Neuronal stem cell (in vitro differentiated cells): Measurements from ENCODE around the gene MYO1E. TPM values are rescaled to one million over a fixed set of nuclear protein-coding genes. Genes with fewer than 3 reads are reported as not detected.

ENCODE experiments used
- DNase-seq: peaks from one replicate; pipeline ENCODE4 v3.0.0-alpha.2; 2013; ENCODE audit warnings: low spot score
- H2AFZ ChIP-seq: one replicate; pipeline ENCODE4 v1.6.1; 2013; ENCODE audit warnings: mild to moderate bottlenecking, low read length, inconsistent platforms
- H2AK5ac ChIP-seq: 2 replicates; pipeline ENCODE4 v1.6.1; 2013; ENCODE audit warnings: low read depth, mild to moderate bottlenecking, inconsistent platforms, low read length, moderate library complexity, mixed read lengths
- H2BK120ac ChIP-seq: 2 replicates; pipeline ENCODE4 v1.6.1; 2013; ENCODE audit warnings: low read depth, mild to moderate bottlenecking, inconsistent platforms, low read length, moderate library complexity, mixed read lengths
- H2BK12ac ChIP-seq: one replicate; pipeline ENCODE4 v1.6.1; 2013; ENCODE audit warnings: low read length, inconsistent platforms
- H2BK15ac ChIP-seq: 2 replicates; pipeline ENCODE4 v1.6.1; 2013; ENCODE audit warnings: mild to moderate bottlenecking, low read length, inconsistent platforms, mixed read lengths
- H2BK5ac ChIP-seq: one replicate; pipeline ENCODE4 v1.6.1; 2013; ENCODE audit warnings: inconsistent platforms, mild to moderate bottlenecking, low read length, moderate library complexity
- H3K14ac ChIP-seq: one replicate; pipeline ENCODE4 v1.6.1; 2013; ENCODE audit warnings: low read length, inconsistent platforms
- H3K18ac ChIP-seq: 2 replicates; pipeline ENCODE4 v1.6.1; 2013; ENCODE audit warnings: low read length, inconsistent platforms
- H3K23ac ChIP-seq: 2 replicates; pipeline ENCODE4 v1.6.1; 2013; ENCODE audit warnings: low read depth, mild to moderate bottlenecking, mixed read lengths, low read length, inconsistent platforms; ENCODE audit not compliant: poor library complexity
- H3K27ac ChIP-seq: replicated peaks from 3 replicates; pipeline ENCODE4 v1.5.1; 2013; ENCODE audit warnings: low read length, inconsistent platforms
- H3K27me3 ChIP-seq, 3 experiments: 2 replicates each; pipeline ENCODE4 v1.6.1; 2013; ENCODE audit warnings: low read length in 3 of 3, mild to moderate bottlenecking in 2 of 3, inconsistent platforms in 1 of 3, low read depth in 1 of 3, mixed read lengths in 1 of 3, moderate library complexity in 1 of 3; ENCODE audit not compliant: control insufficient read depth in 3 of 3, insufficient read depth in 3 of 3
- H3K36me3 ChIP-seq, 2 donors: replicated peaks in 1 of 2; 2 replicates each; pipeline ENCODE4 v1.6.1; 2013; ENCODE audit warnings: low read length in 2 of 2; ENCODE audit not compliant: control insufficient read depth in 2 of 2, insufficient read depth in 2 of 2
- H3K4ac ChIP-seq: 2 replicates; pipeline ENCODE4 v1.6.1; 2013; ENCODE audit warnings: inconsistent platforms, mild to moderate bottlenecking, low read length, moderate library complexity
- H3K4me1 ChIP-seq, 2 donors: 1 replicate in 1 of 2; 2 replicates in 1 of 2; pipeline ENCODE4 v1.6.1; 2013; ENCODE audit warnings: low read length in 2 of 2, low read depth in 1 of 2; ENCODE audit not compliant: control insufficient read depth in 2 of 2, insufficient read depth in 1 of 2
- H3K4me2 ChIP-seq: one replicate; pipeline ENCODE4 v1.6.1; 2013; ENCODE audit warnings: mild to moderate bottlenecking, low read length, inconsistent platforms; ENCODE audit not compliant: insufficient read depth, poor library complexity, severe bottlenecking
- H3K4me3 ChIP-seq, 2 donors: 2 replicates each; pipeline ENCODE4 v1.5.1; 2013; ENCODE audit warnings: low read length in 2 of 2, mild to moderate bottlenecking in 2 of 2, inconsistent platforms in 1 of 2, moderate library complexity in 1 of 2
- H3K79me1 ChIP-seq: one replicate; pipeline ENCODE4 v1.6.1; 2013; ENCODE audit warnings: low read depth, mild to moderate bottlenecking, inconsistent platforms, low read length, moderate library complexity
- H3K9ac ChIP-seq: one replicate; pipeline ENCODE4 v1.6.1; 2013; ENCODE audit warnings: mild to moderate bottlenecking, low read depth, low read length, inconsistent platforms; ENCODE audit not compliant: poor library complexity
- H3K9me3 ChIP-seq, 2 donors: replicated peaks in 1 of 2; 2 replicates each; pipeline versions ENCODE3 to v1.6.1; 2013; ENCODE audit warnings: low read length in 2 of 2, mild to moderate bottlenecking in 2 of 2, inconsistent platforms in 1 of 2, low read depth in 1 of 2, mixed read lengths in 1 of 2, moderate library complexity in 1 of 2; ENCODE audit not compliant: control insufficient read depth in 2 of 2, insufficient read depth in 1 of 2
- H4K8ac ChIP-seq: one replicate; pipeline ENCODE4 v1.6.1; 2013; ENCODE audit warnings: low read depth, mild to moderate bottlenecking, inconsistent platforms, low read length, moderate library complexity
- H4K91ac ChIP-seq: one replicate; pipeline ENCODE4 v1.6.1; 2013; ENCODE audit warnings: low read length, low read depth, mild to moderate bottlenecking, inconsistent platforms; ENCODE audit not compliant: poor library complexity
- WGBS, 2 donors: extraction: QIAGEN DNeasy Blood & Tissue Kit; methylation state at CpG; one replicate each; pipeline ENCODE4 v1.1.7; 2013; ENCODE audit warnings: missing lambda C conversion rate in 2 of 2, mixed read lengths in 1 of 2; ENCODE audit not compliant: insufficient read length in 2 of 2, insufficient replicate concordance in 1 of 2; ENCODE audit errors: extremely low coverage in 2 of 2; 5-methylcytosine and 5-hydroxymethylcytosine counted together
- small RNA-seq: library from polyadenylated mRNA; stranded (forward); fragments of <200 nt; extraction: miRNeasy Mini kit (QIAGEN cat#:217004); gene quantifications from one replicate; pipeline ENCODE3, GENCODE V24; 2013; ENCODE audit not compliant: insufficient read depth

The MYO1E gene

DNA sequence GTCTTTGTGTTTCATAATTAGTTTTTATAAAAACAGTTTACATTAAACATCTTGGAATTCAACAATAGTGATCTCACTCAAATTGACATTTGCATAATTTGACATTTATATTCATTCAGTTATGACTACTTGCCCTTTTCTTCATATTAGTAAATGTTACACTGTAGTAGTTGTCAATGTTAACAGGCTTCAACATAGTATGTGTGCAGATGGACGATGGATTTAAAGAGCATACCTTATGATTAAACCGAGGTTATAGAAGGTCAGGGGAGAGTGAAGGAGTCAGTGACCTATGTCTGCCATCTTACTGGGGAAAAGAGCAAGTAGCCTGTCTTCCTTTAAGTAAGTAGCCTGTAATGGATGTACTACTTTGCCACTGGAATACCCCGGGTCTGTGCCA is 276.2 kb downstream of the MYO1E start:
- H2BK120ac ChIP-seq = no peak overlapping the region
- H2AK5ac ChIP-seq = no peak overlapping the region
- H3K9ac ChIP-seq = no peak overlapping the region
- H3K9me3 ChIP-seq = no peaks in the 10 kb centered on the region
- no peak overlapping the region for H3K14ac ChIP-seq
- no peak overlapping the region for H3K4me3 ChIP-seq
- H3K4me2 ChIP-seq = no peak overlapping the region
- no peak for DNase-seq
- no peak overlapping the region for H3K4ac ChIP-seq
- no peaks in the 10 kb centered on the region for H3K4me1 ChIP-seq
- H3K27me3 ChIP-seq = no peaks in the 10 kb centered on the region
- H3K18ac ChIP-seq = no peak overlapping the region
- no peak overlapping the region for H2BK12ac ChIP-seq
- H2BK15ac ChIP-seq = no peak overlapping the region
- no peak overlapping the region for H3K27ac ChIP-seq
- H4K91ac ChIP-seq = no peak overlapping the region
- no peak overlapping the region for H2AFZ ChIP-seq
- H3K79me1 ChIP-seq = no peaks in the 10 kb centered on the region
- H3K36me3 ChIP-seq = peaks cover 9 to 83% of the 10 kb centered on the region in 2 donors
- H4K8ac ChIP-seq = no peak overlapping the region
- WGBS, 2 donors = no CpG with 5 or more reads among the region's 3 CpGs
- no peak overlapping the region for H2BK5ac ChIP-seq
- H3K23ac ChIP-seq = no peak overlapping the region

DNA sequence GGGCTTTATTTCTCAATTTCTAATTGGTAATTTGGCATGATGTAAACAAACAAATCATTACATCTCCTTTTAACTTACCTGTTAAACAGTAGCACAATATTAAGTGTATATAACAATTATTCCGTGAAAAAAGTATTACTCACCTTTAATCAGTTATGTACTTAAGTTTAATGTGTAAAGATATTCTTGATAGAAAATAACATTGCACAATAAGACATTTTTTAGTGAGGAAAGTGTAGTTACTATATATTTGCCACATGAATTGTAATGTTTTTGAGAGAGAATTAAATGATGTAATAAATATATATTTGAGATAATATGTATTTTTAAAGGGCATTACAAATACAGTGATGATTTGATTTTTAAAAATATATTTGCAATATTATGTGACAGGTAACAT is 278.6 kb downstream of the MYO1E start:
- Histone ChIP-seq H2AK5ac (no peak overlapping the region), H3K23ac (no peak overlapping the region), H3K14ac (no peak overlapping the region), H3K18ac (no peak overlapping the region), H3K4me1 (no peaks in the 10 kb centered on the region), H3K4ac (no peak overlapping the region), H3K79me1 (no peaks in the 10 kb centered on the region), H3K36me3 (peaks cover 7 to 93% of the 10 kb centered on the region in 2 donors), H2AFZ (no peak overlapping the region), H4K91ac (no peak overlapping the region), H4K8ac (no peak overlapping the region), H2BK15ac (no peak overlapping the region), H3K4me2 (no peak overlapping the region), H2BK120ac (no peak overlapping the region), H3K27me3 (no peaks in the 10 kb centered on the region), H2BK5ac (no peak overlapping the region), H3K27ac (no peak overlapping the region), H2BK12ac (no peak overlapping the region), H3K4me3 (no peak overlapping the region), H3K9me3 (no peaks in the 10 kb centered on the region), H3K9ac (no peak overlapping the region)
- no peak for DNase-seq
- no CpG with 5 or more reads among the region's 1 CpG for WGBS, 2 donors

GRCh38 chr15:59087731-59088130 is 284.9 kb downstream of the MYO1E start:
- Histone ChIP-seq H2BK15ac (no peak overlapping the region), H3K18ac (no peak overlapping the region), H3K27ac (no peak overlapping the region), H3K79me1 (no peaks in the 10 kb centered on the region), H2AK5ac (no peak overlapping the region), H3K4me2 (no peak overlapping the region), H3K27me3 (no peaks in the 10 kb centered on the region), H3K9me3 (no peaks in the 10 kb centered on the region), H3K14ac (no peak overlapping the region), H3K4me1 (no peaks in the 10 kb centered on the region), H3K4me3 (no peak overlapping the region), H3K9ac (no peak overlapping the region), H4K91ac (no peak overlapping the region), H4K8ac (no peak overlapping the region), H3K36me3 (peaks cover 15 to 97% of the 10 kb centered on the region in 2 donors), H2BK120ac (no peak overlapping the region), H3K23ac (no peak overlapping the region), H2BK12ac (no peak overlapping the region), H2BK5ac (no peak overlapping the region), H2AFZ (no peak overlapping the region), H3K4ac (no peak overlapping the region)
- WGBS, 2 donors = no CpG with 5 or more reads among the region's 2 CpGs
- DNase-seq = no peak

Small RNA genes lying within 50 kb of the gene (small RNA-seq; reads per million reads assigned to genes)
- gene MIR2116 = 13.4 reads per million, percentile 68 among the genes with 10 or more reads in this experiment
- gene RF00019 = not detected
- not detected for gene RNU4-80P
- gene RNU6-212P = not detected
